MCF 10A (cell line): ENCODE data around the gene PACRGL. TPM values are rescaled to one million over a fixed set of nuclear protein-coding genes. Genes with fewer than 3 reads are reported as not detected.

ENCODE experiments used
- BruUV-seq: library from RNA; stranded (reverse); fragments of 400-500 nt; replicated peaks from 2 replicates; lab custom pipeline; 2021; lab: Mats Ljungman, UMichigan
- CTCF ChIA-PET: fragments of 300-600 bp; sonication (Branson Sonifier 250); formaldehyde crosslinking; extraction: SDS; loops from one replicate; lab custom pipeline; 2021; ENCODE audit warnings: antibody characterized with exemption, inconsistent platforms; lab: Yijun Ruan, JAX
- POLR2A ChIA-PET: fragments of 300-600, 350-650 bp; sonication (Branson Sonifier 250); formaldehyde crosslinking; extraction: SDS; loops from one replicate; lab custom pipeline; 2020; ENCODE audit warnings: antibody characterized with exemption, inconsistent platforms; lab: Yijun Ruan, JAX
- DNase-seq: peaks from one replicate; pipeline ENCODE4 v3.0.0-alpha.2; 2018; ENCODE audit not compliant: unreplicated experiment
- H3K27ac Mint-ChIP-seq: one replicate; pipeline ENCODE4 v1.8.0; 2022; ENCODE audit warnings: mild to moderate bottlenecking, low read depth, mixed read lengths; ENCODE audit not compliant: unreplicated experiment
- H3K27me3 Mint-ChIP-seq: one replicate; pipeline ENCODE4 v1.8.0; 2022; ENCODE audit warnings: mixed read lengths; ENCODE audit not compliant: insufficient read depth, unreplicated experiment
- H3K36me3 Mint-ChIP-seq: one replicate; pipeline ENCODE4 v1.8.0; 2022; ENCODE audit warnings: mild to moderate bottlenecking, moderate library complexity, mixed read lengths; ENCODE audit not compliant: insufficient read depth, unreplicated experiment
- H3K4me1 Mint-ChIP-seq: one replicate; pipeline ENCODE4 v1.8.0; 2022; ENCODE audit warnings: mixed read lengths; ENCODE audit not compliant: insufficient read depth, unreplicated experiment
- H3K4me3 Mint-ChIP-seq: one replicate; pipeline ENCODE4 v1.8.0; 2022; ENCODE audit warnings: mild to moderate bottlenecking, moderate library complexity, mixed read lengths; ENCODE audit not compliant: unreplicated experiment
- H3K9me3 Mint-ChIP-seq: one replicate; pipeline ENCODE4 v1.8.0; 2022; ENCODE audit warnings: mixed read lengths; ENCODE audit not compliant: unreplicated experiment
- CTCF ChIP-seq: fragments of 200-600 bp; IDR thresholded peaks from one replicate; pipeline ENCODE4 v1.8.0; 2022; ENCODE audit warnings: antibody characterized with exemption, mild to moderate bottlenecking; ENCODE audit not compliant: unreplicated experiment
- intact Hi-C: fragments of 100-400 bp; cut with micrococcal nuclease; formaldehyde crosslinking; loops from 2 replicates; pipeline ENCODE4 v1.14.1; 2022
- total RNA-seq: library from RNA; stranded (reverse); gene quantifications from 2 replicates; pipeline ENCODE4 v1.2.3, GENCODE V29; 2022

PACRGL gene
- total RNA-seq, 1 experiment from 2014 or later = 23.7 TPM

- H3K4me1 Mint-ChIP-seq = no peaks in the 10 kb centered on the region
- intact Hi-C loops = loop anchor here (10.0 kb wide), 3 partner anchors 428 to 1998 kb away; partner anchors contain the start of gene SLIT2
- peaks cover 16% of the 10 kb centered on the region for H3K27me3 Mint-ChIP-seq
- no TSS peak for BruUV-seq
- CTCF ChIA-PET = interaction anchor here (0.6 to 6.5 kb wide), 7 partner anchors 56 to 434 kb away, joined by 3 to 55 read pairs (median 3); no protein-coding TSS in a partner anchor
- no peaks in the 10 kb centered on the region for H3K36me3 Mint-ChIP-seq
- POLR2A ChIA-PET = interaction anchor here (1.1 kb wide), 1 partner anchor 431 kb away, joined by 3 read pairs; the partner anchor contains the start of gene SLIT2
- H3K9me3 Mint-ChIP-seq = no peaks in the 10 kb centered on the region
- H3K4me3 Mint-ChIP-seq = no peak overlapping the region
- DNase-seq = no peak
- no peak for TF ChIP-seq CTCF
- H3K27ac Mint-ChIP-seq = no peak overlapping the region
Observed at GRCh38 chr4:20682853-20683252, 17.4 kb upstream of the PACRGL start.

- H3K36me3 Mint-ChIP-seq = no peaks in the 10 kb centered on the region
- ChIA-PET POLR2A (interaction anchor here (1.1 kb wide), 1 partner anchor 432 kb away, joined by 3 read pairs; the partner anchor contains the start of gene SLIT2), CTCF (interaction anchor here (0.5 to 6.5 kb wide), 15 partner anchors 10 to 930 kb away, joined by 3 to 55 read pairs (median 4); partner anchors contain the start of gene PACRGL)
- H3K4me3 Mint-ChIP-seq = no peak overlapping the region
- intact Hi-C loops = loop anchor here (10.0 kb wide), 3 partner anchors 429 to 1999 kb away; partner anchors contain the start of gene SLIT2
- H3K27ac Mint-ChIP-seq = no peak overlapping the region
- TF ChIP-seq CTCF = no peak
- peaks cover 16% of the 10 kb centered on the region for H3K27me3 Mint-ChIP-seq
- DNase-seq = no peak
- no peaks in the 10 kb centered on the region for H3K4me1 Mint-ChIP-seq
- BruUV-seq = no TSS peak
- H3K9me3 Mint-ChIP-seq = no peaks in the 10 kb centered on the region
Observed at GRCh38 chr4:20683766-20684165, 16.5 kb upstream of the PACRGL start.

GRCh38 chr4:20684852-20685763 lies 15.2 kb upstream of the PACRGL start:
- TF ChIP-seq CTCF = peak; percentile 53
- intact Hi-C loops = loop anchor here (1.0 to 10.0 kb wide), 6 partner anchors 141 to 2000 kb away; partner anchors contain the start of gene SLIT2
- no TSS peak for BruUV-seq
- DNase-seq = peak; percentile 40
- Mint-ChIP-seq H3K4me3 (no peak overlapping the region), H3K9me3 (no peaks in the 10 kb centered on the region), H3K27ac (no peak overlapping the region), H3K27me3 (peaks cover 16% of the 10 kb centered on the region), H3K36me3 (no peaks in the 10 kb centered on the region), H3K4me1 (no peaks in the 10 kb centered on the region)
- ChIA-PET CTCF (interaction anchor here (0.6 to 6.5 kb wide), 32 partner anchors 8 to 1420 kb away, joined by 3 to 55 read pairs (median 4); partner anchors contain the start of gene PACRGL), POLR2A (interaction anchor here (0.5 to 0.9 kb wide), 4 partner anchors 15 to 1190 kb away, joined by 3 to 5 read pairs (median 3); partner anchors contain the start of gene PACRGL)
